NCI-H69 (cell line): ENCODE data around the gene ANKRD10.
A peak's percentile ranks its signal among the peaks of the same experiment; 100 is the strongest.
"Not testable (repeated sequence)": the region's sequence is repeated elsewhere in the genome, so short reads cannot be mapped to it uniquely, and the experiment has no call there.

Experiments
- DNase-seq: peaks from one replicate; lab custom pipeline; 2025; lab: John Stamatoyannopoulos, UW

ANKRD10 gene

DNA sequence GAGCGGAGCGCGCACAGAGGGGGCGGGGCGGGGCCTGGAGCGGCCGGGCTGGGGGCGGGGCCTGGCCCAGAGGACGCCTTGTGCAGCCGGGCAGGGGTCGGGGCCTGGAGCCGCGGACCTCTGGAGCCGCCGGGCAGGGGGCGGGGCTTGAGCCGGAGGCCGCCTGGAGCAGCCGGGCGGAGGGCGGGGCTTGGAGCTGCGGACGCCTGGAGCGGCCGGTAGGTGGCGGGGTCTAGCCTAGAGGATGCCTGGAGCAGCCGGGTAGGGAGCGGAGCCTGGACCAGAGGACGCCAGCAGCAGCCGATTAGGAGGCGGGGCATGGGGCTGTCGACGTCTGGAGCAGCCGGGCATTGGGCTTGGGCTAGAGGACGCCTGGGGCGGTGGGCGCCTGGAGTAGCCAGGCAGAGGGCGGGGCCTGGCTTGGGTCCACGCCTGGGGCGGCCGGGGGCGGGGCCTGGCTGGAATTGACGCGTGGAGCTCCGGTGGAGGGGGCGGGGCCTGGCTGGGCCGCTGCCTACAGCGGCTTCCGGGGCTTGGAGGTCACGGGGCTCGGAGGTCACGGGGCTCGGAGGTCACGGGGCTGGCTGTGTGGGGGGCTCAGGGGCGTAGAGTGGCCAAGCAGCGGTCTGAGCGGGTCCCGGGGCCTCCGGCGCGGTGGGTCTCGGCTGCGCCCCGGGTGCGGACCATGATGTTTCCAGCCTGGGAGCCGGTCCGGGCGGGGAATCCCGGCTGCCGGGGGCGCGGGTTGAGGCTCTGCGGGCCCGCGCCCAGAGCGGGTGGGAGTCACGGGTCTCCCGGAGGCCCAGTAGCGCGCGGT lies at the start of gene ANKRD10:
Gene ANKRD10, minus strand, starts transcription at position 13 of the 817 bp plus-strand sequence. CDS start 135 bp downstream, outside the sequence.
- peak; percentile 100 for DNase-seq

GRCh38 chr13:110964229-110965037 lies 49.6 kb upstream of the ANKRD10 start:
- DNase-seq: no peak

- DNase-seq: no peak
These were observed 48.7 kb upstream of the ANKRD10 start for GRCh38 chr13:110963554-110963970.

GRCh38 chr13:110961959-110962358 lies 47.1 kb upstream of the ANKRD10 start:
- no peak for DNase-seq

DNA sequence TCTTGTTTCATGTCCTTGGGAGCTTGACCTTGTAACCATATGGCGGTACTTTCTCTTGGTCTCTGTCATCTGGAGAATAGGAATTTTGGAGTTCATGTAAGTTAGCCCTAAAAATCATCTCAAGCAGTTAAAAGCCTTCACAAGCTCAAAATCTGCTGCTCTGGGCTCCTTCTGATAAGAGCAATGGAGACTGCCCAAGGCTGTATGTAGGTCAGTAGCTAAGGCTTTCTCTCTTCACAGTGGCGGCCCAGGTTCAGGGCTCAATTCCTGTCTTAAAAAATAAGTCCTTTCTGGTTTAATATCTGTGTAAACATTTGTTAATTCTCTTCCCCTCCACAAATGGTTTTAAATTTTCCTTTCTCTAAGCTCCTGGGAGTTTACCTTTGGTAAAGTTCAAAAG lies 45.3 kb upstream of the ANKRD10 start:
- no peak for DNase-seq

DNA sequence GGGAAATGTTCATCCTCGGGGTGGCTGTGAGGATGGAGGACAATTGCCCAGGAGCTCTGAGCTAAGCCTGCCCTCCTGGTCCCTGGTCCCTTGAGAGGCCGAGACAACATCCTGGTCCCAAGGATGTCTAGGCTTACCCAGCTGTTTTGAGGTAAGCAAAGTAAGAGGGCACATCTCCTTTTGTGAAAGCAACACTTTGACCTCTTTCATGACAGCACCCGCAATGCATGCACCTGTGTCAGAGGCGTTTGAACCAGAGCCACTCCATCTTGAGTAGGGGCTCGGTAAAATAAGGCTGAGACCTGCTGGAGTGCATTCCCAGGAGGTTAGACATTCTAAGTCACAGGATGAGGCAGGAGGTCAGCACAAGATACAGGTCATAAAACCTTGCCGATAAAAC lies 43.1 kb upstream of the ANKRD10 start:
- DNase-seq: no peak

DNA sequence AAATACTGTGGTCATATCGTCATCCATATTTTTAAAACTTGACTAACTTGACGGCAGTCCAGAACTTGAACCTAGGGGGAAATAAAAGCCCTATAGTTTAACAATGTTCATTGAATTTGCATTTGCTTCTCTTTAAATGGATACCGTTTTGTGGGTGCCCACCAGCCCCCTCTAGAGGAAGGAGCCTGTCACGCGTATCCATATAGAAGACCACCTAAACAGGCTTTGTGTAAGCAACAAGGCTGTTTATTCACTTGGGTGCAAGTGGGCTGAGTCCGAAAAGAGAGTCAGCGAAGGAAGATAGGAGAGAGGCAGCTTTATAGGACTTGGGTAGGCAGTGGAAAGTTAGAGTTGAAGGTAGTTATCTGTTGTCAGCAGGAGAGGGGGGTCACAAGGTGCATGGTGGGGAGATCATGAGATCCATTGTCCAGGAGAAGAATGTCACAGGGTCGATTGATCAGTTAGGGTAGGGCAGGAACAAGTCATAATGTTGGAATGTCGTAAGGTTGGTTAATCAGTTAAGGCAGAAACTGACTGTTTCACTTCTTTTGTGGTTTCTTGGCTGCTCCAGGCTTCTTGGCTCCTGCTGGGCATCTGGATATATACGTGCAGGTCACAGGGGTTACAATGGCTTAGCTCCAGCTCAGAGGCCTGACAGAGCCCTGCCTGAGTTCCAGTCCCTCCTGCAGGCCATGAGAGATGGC lies 42.5 kb upstream of the ANKRD10 start:
- no peak for DNase-seq

DNA sequence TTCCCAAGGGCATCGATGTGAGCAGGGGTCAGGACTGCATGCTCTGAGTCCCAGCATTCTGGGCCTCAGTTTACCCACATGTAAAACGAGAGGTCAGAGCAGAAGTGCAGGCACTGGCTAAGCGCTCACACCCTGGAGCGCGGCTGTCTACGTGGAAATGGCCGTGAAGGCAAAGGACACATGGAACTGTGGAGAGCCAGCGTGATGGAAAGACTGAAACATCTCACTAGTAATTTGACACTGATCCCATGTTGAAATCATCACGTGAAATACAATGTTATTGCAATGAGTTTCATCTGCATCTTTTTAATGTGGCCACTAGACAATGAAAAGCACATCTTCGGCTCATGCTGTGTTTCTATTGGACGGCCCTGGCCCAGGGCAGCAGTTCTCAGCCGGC lies 41.3 kb upstream of the ANKRD10 start:
- DNase-seq: not testable (repeated sequence)

- not testable (repeated sequence) for DNase-seq
These were observed 40.7 kb upstream of the ANKRD10 start for GRCh38 chr13:110955608-110956007.

GRCh38 chr13:110955072-110955503 lies 40.2 kb upstream of the ANKRD10 start:
- not testable (repeated sequence) for DNase-seq

GRCh38 chr13:110954533-110954920 lies 39.7 kb upstream of the ANKRD10 start:
- DNase-seq: not testable (repeated sequence)

DNA sequence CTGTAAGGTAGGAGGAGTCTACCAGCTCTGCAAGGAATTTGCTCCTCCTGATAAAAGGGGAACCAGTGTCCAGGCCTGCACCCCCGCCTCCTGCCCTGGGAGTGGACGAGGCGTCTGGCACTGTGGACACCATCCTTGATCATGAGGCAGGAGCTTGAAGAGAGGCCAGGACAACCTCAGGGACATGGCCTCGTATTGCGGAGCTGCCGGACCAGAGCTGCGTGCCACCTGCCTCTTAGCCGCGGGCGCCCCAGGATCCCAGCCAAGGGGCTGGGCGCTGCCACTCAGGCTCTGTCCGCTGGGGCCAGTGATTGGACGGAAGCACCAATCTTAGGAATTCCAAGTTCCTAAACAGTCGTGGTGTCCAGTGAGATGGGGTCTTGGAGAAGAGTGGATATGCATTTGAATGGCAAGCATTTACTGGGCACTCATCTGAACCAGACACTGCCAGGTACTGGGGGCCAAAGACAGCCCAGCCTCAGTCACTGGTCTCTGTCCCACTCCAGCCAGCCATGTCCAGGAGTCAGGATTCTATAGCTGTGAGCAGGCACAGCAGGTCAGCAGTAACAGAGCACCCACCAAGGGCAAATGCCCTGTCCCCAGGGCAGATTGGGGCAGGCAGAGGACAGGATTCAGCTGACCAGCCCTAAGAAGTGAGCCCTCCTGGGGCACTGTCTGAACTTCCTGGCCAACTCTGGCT lies 39.1 kb upstream of the ANKRD10 start:
- DNase-seq: no peak

DNA sequence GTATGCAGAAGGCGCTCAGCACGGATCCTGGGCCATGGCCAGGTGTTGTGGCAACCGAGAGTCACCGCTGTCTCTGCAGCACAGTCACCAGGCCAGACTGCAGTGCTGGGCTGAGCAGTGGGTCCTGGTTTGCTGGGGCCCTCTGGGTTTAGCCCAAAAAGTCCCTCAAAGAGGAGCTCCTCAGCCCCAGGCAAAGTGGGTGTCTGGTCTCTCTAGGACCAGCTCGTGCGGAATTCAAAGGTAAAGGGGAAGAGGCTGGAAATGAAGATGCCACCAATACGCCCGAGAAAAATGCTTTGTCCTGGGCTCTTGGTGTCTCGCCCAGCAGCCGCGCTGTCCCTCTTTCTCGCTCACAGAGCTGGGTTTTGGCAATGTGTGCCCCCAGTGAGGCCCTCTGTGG lies 38.5 kb upstream of the ANKRD10 start:
- DNase-seq: no peak

DNA sequence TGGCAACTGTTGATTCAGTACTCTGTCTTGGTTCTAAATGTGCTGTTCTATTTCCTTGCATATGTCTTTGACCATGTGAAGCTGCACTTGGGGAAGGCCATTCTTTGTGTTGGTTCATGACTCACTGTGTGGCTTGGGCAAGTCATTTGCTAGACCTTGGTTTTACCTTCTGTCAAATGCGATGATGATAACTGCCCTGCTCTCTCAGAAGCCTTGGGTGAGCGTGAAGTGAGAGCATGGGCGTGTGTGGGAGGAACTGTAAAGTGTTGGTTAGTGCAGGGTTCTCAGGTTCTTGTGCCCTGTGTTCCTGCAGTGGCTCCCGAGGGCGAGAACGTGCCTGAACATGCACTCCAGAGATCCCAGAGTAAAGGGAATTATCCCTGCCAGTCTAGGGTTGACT lies 37.3 kb upstream of the ANKRD10 start:
- DNase-seq: not testable (repeated sequence)

DNA sequence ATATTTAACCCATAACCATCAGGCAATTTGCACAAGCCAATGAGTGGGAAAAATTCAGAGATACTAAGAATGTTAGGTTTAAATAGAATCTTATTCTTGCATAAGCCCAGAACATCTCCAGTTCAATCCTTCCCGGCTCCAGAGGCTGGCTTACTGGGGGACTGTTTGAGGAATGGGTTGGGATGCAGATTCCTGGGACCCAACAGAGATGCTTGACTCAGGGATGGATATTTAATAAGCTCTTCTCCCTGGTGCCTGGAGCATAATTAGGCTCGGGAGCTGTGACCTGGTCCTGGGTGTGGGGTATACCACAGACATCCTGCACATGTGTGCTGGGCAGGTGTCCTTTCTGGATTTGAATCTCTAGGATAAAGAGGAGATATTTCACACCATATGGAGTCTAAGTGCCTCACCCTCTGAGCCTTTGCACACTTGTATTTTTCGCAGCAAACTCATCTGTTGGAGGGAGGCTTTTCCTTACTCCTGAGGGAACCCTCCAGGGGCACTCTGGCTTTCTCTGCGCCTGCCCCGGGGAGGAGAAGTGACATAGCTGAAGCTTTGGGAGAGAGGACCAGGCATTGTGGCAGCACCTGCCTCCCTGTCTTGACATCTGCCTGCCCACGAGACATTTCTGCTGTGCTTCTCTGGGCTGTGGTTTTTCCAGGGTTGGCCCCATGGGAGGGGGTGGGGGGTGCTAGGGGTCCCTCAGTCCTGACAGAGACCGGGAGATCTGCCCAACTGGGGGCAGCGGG lies 36.1 kb upstream of the ANKRD10 start:
- no peak for DNase-seq

DNA sequence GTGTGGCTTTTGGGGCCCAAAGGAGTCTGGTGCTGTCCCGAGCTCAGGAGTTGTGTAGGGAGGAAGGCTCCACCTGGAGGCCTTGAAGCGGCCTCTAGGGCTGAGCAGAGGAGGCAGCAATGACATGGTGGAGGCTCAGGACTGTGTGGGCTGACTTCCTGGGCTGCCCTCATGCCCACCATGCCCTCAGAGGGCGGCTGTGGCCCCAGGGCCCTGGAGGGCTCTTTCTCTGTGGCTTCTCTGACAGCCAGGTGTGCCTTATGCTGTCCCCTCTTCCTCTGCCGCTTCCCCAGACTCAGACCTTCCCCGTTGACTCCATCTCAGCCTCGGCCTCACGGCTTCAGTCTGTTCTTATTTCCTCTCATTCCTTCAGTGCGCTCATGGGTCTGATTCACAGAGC lies 35.5 kb upstream of the ANKRD10 start:
- DNase-seq: no peak

DNA sequence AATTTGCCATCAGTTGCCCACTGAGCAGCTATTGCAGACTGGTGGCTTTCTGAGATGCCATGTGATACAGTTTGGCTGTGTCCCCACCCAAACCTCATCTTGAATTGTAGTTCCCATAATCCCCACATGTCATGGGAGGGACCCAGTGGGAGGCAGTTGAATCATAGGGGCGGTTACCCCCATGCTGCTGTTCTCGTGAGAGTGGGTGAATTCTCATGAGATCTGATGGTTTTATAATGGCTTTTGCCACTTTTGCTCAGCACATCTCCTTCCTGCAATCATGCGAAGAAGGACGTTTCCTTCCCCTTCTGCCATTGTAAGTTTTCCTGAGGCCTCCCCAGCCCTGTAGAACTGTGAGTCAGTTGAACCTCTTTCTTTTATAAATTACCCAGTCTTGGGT lies 34.8 kb upstream of the ANKRD10 start:
- DNase-seq: no peak

DNA sequence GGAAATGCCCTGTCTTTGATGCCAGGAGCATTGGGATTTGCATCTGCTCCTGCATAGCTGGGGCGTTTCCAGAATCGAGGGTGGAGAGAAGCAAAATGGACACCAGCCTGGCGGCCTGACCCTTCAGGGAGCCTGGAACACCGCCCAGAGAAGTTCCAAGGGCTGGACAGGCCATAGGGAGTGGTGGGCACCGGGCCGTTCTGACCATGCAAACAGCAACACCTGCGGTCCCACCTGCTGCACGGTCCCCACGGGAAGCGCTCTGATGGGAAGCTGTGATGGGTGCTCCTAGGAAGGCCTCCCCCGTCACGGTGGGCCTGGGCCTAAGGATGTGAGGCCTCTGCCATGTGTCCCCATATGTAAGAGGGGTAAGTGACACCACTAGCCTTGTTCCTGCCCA lies 34.2 kb upstream of the ANKRD10 start:
- DNase-seq: no peak

DNA sequence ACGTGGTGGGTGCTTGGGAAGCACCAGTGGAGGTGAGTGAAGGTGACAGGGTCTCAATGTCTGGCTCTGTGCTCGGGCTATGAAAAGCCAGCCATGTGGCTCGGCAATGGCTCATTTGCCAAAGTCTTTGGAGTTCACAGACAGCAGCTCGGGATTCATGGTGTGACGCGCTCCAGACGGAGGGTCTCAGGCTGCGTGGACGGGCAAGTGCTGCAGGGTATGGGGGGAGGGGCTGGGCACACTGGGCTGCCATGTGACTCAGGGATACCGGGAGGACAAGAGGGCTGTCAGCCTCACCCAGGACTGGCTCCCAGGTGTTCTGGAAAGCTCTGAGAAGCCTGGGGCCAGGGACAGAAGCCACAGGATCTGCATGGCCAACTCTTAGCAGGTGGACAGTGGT lies 32.5 kb upstream of the ANKRD10 start:
- DNase-seq: not testable (repeated sequence)

DNA sequence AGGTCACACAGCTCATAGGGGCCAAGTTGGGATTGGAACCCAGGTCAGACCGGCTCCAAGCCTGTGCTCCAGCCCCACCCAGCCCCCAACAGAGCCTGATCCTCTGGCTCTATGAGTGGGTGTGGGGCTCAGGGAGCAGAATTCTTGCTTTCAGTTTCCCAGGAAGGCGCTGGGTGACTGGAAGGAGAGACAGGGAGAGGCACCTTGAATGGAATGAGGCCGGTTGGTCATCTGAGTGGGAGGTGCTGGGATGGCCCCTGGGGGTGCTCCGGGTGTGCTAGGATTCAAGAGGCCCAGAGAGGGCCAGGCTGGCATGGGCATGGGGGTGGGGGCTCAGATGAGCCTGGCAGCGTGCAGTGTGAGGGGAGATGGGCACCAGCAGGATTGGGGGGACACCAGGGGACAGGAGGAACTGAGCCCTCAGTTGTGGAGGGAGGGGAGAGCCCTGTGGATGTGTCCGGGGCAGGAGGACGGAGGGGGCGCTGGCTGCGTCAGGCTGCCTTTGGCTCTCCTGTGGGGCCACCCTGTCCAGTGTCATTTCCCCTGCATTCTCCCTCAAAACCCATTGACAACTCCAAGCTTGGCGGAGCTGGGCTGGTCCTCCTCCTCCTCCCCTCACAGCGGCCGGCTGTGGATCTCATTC lies 31.2 kb upstream of the ANKRD10 start:
- no peak for DNase-seq
